DND-41 (cell line): ENCODE results near the gene OR13J1.

Experiments
- CTCF ChIP-seq: IDR thresholded peaks from 2 replicates; pipeline ENCODE4 v1.5.1; 2012; ENCODE audit warnings: borderline replicate concordance, low read length, moderate library complexity, mild to moderate bottlenecking; ENCODE audit not compliant: poor library complexity, severe bottlenecking; ENCODE audit errors: extremely low read depth
- EZH2 ChIP-seq: IDR thresholded peaks from 3 replicates; pipeline ENCODE4 v1.6.1; 2012; ENCODE audit warnings: borderline replicate concordance, low read depth, mild to moderate bottlenecking, moderate library complexity, low read length, inconsistent platforms; ENCODE audit not compliant: severe bottlenecking

DNA sequence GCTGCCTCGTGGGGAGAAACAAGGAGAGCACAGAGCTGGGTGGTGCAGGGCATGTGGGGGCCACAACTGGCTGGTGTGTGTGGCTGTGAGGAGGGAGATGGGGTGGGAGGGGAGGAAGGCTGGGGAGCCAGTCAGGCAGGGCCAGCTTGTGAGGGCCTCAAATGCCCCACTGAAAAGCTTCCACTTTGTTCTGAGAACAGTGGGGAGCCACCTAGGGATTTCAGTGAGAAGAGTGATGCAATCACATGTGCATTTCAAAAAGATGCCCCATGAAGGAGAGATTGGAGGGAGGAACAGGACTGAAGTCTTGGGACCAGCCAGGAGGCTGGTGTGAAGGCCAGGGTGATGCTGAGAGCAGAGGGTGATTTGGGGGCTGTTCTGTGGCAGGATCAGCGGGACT, 1.3 kb downstream of the OR13J1 start:
- TF ChIP-seq CTCF (no peak), EZH2 (no peak)
